Measurements from ENCODE around the gene EEFSEC. TPM values are rescaled to one million over a fixed set of nuclear protein-coding genes. Genes with fewer than 3 reads are reported as not detected.

EEFSEC gene
- total and polyA plus RNA-seq, 2 of the 8 experiments (the other 6 are each of a cell fraction or from before 2014, with no cell fraction given): 13.1 to 19.8 TPM

- TF ChIP-seq RFX5 (IDR thresholded peaks at IDR 0.05; ENCODE audit: borderline replicate concordance, low read depth, low read length): no peak
- TF ChIP-seq BRCA1 (IDR thresholded peaks at IDR 0.05; ENCODE audit: low read depth, low read length): no peak
- no peak for TF ChIP-seq YY1 (IDR thresholded peaks at IDR 0.05; ENCODE audit: low read depth, low read length)
- no peak for TF ChIP-seq CHD7 (IDR thresholded peaks at IDR 0.05; ENCODE audit: insufficient replicate concordance, low read length)
Measured at GRCh38 chr3:128107834-128108233, 45.4 kb upstream of the EEFSEC start (continued).
